Measurements from ENCODE around the gene CXCL16. TPM values are rescaled to one million over a fixed set of nuclear protein-coding genes. Genes with fewer than 3 reads are reported as not detected.

The CXCL16 gene
- total and polyA plus RNA-seq, 2 of the 13 experiments (the other 11 are each of a cell fraction or from before 2014, with no cell fraction given), result 9.4 to 101 TPM

GRCh38 chr17:4739122-4740024 is at the start of gene CXCL16, which contains the start of gene ZMYND15 (continued):
- peak; percentile 79; the same call in 1 of the 2 replicates for TF ChIP-seq IRF1 (CRISPR knock-in tag; IDR thresholded peaks at IDR 0.05; ENCODE audit: low read depth)
- TF ChIP-seq, protein P1, sequence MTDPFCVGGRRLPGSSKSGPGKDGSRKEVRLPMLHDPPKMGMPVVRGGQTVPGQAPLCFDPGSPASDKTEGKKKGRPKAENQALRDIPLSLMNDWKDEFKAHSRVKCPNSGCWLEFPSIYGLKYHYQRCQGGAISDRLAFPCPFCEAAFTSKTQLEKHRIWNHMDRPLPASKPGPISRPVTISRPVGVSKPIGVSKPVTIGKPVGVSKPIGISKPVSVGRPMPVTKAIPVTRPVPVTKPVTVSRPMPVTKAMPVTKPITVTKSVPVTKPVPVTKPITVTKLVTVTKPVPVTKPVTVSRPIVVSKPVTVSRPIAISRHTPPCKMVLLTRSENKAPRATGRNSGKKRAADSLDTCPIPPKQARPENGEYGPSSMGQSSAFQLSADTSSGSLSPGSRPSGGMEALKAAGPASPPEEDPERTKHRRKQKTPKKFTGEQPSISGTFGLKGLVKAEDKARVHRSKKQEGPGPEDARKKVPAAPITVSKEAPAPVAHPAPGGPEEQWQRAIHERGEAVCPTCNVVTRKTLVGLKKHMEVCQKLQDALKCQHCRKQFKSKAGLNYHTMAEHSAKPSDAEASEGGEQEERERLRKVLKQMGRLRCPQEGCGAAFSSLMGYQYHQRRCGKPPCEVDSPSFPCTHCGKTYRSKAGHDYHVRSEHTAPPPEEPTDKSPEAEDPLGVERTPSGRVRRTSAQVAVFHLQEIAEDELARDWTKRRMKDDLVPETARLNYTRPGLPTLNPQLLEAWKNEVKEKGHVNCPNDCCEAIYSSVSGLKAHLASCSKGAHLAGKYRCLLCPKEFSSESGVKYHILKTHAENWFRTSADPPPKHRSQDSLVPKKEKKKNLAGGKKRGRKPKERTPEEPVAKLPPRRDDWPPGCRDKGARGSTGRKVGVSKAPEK (CRISPR knock-in tag; IDR thresholded peaks at IDR 0.05; ENCODE audit: borderline replicate concordance), result 0 out of 2 replicates have a peak, but pooled peaks have one; percentile 24
- TF ChIP-seq ZNF432 (CRISPR knock-in tag; IDR thresholded peaks at IDR 0.05; ENCODE audit: borderline replicate concordance), result no peak
- TF ChIP-seq ZNF562 (CRISPR knock-in tag; IDR thresholded peaks at IDR 0.05; ENCODE audit: borderline replicate concordance), result no peak
- no peak for TF ChIP-seq FOXM1 (CRISPR knock-in tag; IDR thresholded peaks at IDR 0.05)
- TF ChIP-seq RBFOX2 (IDR thresholded peaks at IDR 0.05; ENCODE audit: low read depth, low read length), result peak; percentile 80
- peak; percentile 29 for TF ChIP-seq CTCF (CRISPR knock-in tag; IDR thresholded peaks at IDR 0.05)
- 0 out of 2 replicates have a peak, but pooled peaks have one; percentile 31 for TF ChIP-seq ZNF556 (CRISPR knock-in tag; IDR thresholded peaks at IDR 0.05; ENCODE audit: borderline replicate concordance)
- TF ChIP-seq CCDC6 (CRISPR knock-in tag; IDR thresholded peaks at IDR 0.05), result no peak
- TF ChIP-seq CREM (IDR thresholded peaks at IDR 0.05), result no peak
- TF ChIP-seq CREM (CRISPR knock-in tag; IDR thresholded peaks at IDR 0.05), result no peak
- no peak for TF ChIP-seq ZNF7 (CRISPR knock-in tag; IDR thresholded peaks at IDR 0.05)
- TF ChIP-seq, protein P2, sequence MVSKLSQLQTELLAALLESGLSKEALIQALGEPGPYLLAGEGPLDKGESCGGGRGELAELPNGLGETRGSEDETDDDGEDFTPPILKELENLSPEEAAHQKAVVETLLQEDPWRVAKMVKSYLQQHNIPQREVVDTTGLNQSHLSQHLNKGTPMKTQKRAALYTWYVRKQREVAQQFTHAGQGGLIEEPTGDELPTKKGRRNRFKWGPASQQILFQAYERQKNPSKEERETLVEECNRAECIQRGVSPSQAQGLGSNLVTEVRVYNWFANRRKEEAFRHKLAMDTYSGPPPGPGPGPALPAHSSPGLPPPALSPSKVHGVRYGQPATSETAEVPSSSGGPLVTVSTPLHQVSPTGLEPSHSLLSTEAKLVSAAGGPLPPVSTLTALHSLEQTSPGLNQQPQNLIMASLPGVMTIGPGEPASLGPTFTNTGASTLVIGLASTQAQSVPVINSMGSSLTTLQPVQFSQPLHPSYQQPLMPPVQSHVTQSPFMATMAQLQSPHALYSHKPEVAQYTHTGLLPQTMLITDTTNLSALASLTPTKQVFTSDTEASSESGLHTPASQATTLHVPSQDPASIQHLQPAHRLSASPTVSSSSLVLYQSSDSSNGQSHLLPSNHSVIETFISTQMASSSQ (IDR thresholded peaks at IDR 0.05; ENCODE audit: low read depth), result no peak
- TF ChIP-seq, protein P2 (CRISPR knock-in tag; IDR thresholded peaks at IDR 0.05; ENCODE audit: borderline replicate concordance), result peak; percentile 78; the same call in 1 of the 2 replicates
- 0 out of 2 replicates have a peak, but pooled peaks have one; percentile 11 for TF ChIP-seq THRA (CRISPR knock-in tag; IDR thresholded peaks at IDR 0.05; ENCODE audit: borderline replicate concordance)
- 0 out of 2 replicates have a peak, but pooled peaks have one; percentile 43 for TF ChIP-seq WIZ (CRISPR knock-in tag; IDR thresholded peaks at IDR 0.05)

Measured in HepG2 (cell line).